ENCODE results near the gene WDR59. TPM values are rescaled to one million over a fixed set of nuclear protein-coding genes. Genes with fewer than 3 reads are reported as not detected.
"Not testable (repeated sequence)": the region's sequence is repeated elsewhere in the genome, so short reads cannot be mapped to it uniquely, and the experiment has no call there.

The WDR59 gene
- total RNA-seq, 6 experiments from 2014 or later = 23.2 to 69.5 (median 48.3) TPM

GRCh38 chr16:74991268-74991592 is 6.3 kb upstream of the WDR59 start:
- Histone ChIP-seq H3K9me3 (no peaks in the 10 kb centered on the region), H3K36me3 (no peaks in the 10 kb centered on the region), H3K4me1 (peaks cover 0 to 45% (median 19%) of the 10 kb centered on the region in 4 donors), H3K27me3 (no peaks in the 10 kb centered on the region), H3K4me3 (no peak overlapping the region), H3K27ac (peak overlapping the region; percentile 81 to 95 (median 93))
- peak in 1 of 4 donors; percentile 1 for ATAC-seq
- no peak for TF ChIP-seq POLR2A (IDR thresholded peaks at IDR 0.05)
- TF ChIP-seq CTCF (IDR thresholded peaks at IDR 0.05) = no peak
- DNase-seq = no peak
- WGBS (ENCODE audit: insufficient coverage, low coverage, low lambda C conversion rate, missing lambda C conversion rate) = 53% methylated on average over 5 of the region's 5 CpGs
- intact Hi-C loops (cut with DNase I) = loop anchor here in 1 of 2 donors (10.0 kb wide), 1 partner anchor 124 kb away; the partner anchor contains the start of gene LDHD

- intact Hi-C loops (cut with DNase I) = loop anchor here in 1 of 2 donors (10.0 kb wide), 1 partner anchor 124 kb away; the partner anchor contains the start of gene LDHD
- H3K27ac ChIP-seq = peak overlapping the region; percentile 81 to 95 (median 93)
- no peaks in the 10 kb centered on the region for H3K36me3 ChIP-seq
- 93% methylated on average over 9 of the region's 10 CpGs for WGBS (ENCODE audit: insufficient coverage, low coverage, low lambda C conversion rate, missing lambda C conversion rate)
- ATAC-seq (no peak), DNase-seq (no peak)
- no peak overlapping the region for H3K4me3 ChIP-seq
- H3K9me3 ChIP-seq = no peaks in the 10 kb centered on the region
- TF ChIP-seq POLR2A (IDR thresholded peaks at IDR 0.05) (no peak), CTCF (IDR thresholded peaks at IDR 0.05) (no peak)
- H3K27me3 ChIP-seq = no peaks in the 10 kb centered on the region
- peaks cover 0 to 45% (median 19%) of the 10 kb centered on the region in 4 donors for H3K4me1 ChIP-seq
Observed at GRCh38 chr16:74990832-74991231, 5.9 kb upstream of the WDR59 start.

GRCh38 chr16:74989864-74990263 is 4.9 kb upstream of the WDR59 start:
- WGBS (ENCODE audit: insufficient coverage, low coverage, low lambda C conversion rate, missing lambda C conversion rate) = 90% methylated on average over 3 of the region's 3 CpGs
- not testable (repeated sequence) for H3K4me3 ChIP-seq, H3K9me3 ChIP-seq, DNase-seq, H3K36me3 ChIP-seq, ATAC-seq, H3K27me3 ChIP-seq
- intact Hi-C loops (cut with DNase I) = loop anchor here in 1 of 2 donors (10.0 kb wide), 1 partner anchor 125 kb away; the partner anchor contains the start of gene LDHD
- Histone ChIP-seq H3K4me1 (peaks cover 0 to 45% (median 19%) of the 10 kb centered on the region in 4 donors), H3K27ac (peak overlapping the region in 2 of 3 donors; percentile 93 to 95)

- H3K27me3 ChIP-seq = no peaks in the 10 kb centered on the region
- intact Hi-C loops (cut with DNase I) = no loop called here
- 63% methylated on average over 5 of the region's 8 CpGs for WGBS (ENCODE audit: insufficient coverage, low coverage, low lambda C conversion rate, missing lambda C conversion rate)
- H3K27ac ChIP-seq = no peak overlapping the region
- no peaks in the 10 kb centered on the region for H3K9me3 ChIP-seq
- no peaks in the 10 kb centered on the region for H3K36me3 ChIP-seq
- peaks cover 0 to 46% (median 10%) of the 10 kb centered on the region in 4 donors for H3K4me1 ChIP-seq
- ATAC-seq (no peak), DNase-seq (no peak)
- no peak overlapping the region for H3K4me3 ChIP-seq
- TF ChIP-seq POLR2A (IDR thresholded peaks at IDR 0.05) (no peak), CTCF (IDR thresholded peaks at IDR 0.05) (no peak)
Observed at GRCh38 chr16:74987027-74987681, 2.2 kb upstream of the WDR59 start.

- 24% methylated on average over 8 of the region's 13 CpGs for WGBS (ENCODE audit: insufficient coverage, low coverage, low lambda C conversion rate, missing lambda C conversion rate)
- Histone ChIP-seq H3K9me3 (no peaks in the 10 kb centered on the region), H3K27me3 (no peaks in the 10 kb centered on the region), H3K36me3 (no peaks in the 10 kb centered on the region), H3K4me3 (peak overlapping the region; percentile 92 to 99 (median 99)), H3K27ac (peak overlapping the region in 2 of 3 donors; percentile 91 to 93), H3K4me1 (peaks cover 0 to 22% (median under 1%) of the 10 kb centered on the region in 4 donors)
- no peak for ATAC-seq
- TF ChIP-seq CTCF (IDR thresholded peaks at IDR 0.05) = no peak
- TF ChIP-seq POLR2A (IDR thresholded peaks at IDR 0.05) = no peak
- DNase-seq = no peak
- intact Hi-C loops (cut with DNase I) = no loop called here
Observed at GRCh38 chr16:74984194-74984528, 762 bp downstream of the WDR59 start.

Data from right lobe of liver (tissue), 6 donors.